ENCODE results near the gene EHHADH.

DNA sequence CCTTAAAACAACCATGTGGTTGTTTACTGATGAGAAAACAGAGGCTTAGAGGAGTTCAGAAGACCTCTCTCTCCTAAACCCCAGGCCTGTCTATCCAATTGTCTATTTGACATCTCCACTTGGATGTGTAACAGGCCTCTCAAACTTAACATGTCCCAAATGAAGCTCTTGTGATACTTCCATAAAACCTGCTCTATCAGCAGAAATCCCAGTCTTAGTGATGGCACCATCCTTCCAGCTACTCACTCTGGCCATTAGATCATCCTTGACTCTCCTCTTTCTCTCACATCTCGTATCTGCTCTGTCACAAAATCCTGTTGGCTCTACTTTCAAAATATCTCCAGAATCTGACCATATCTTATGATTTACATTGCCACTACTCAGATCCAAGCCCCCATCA lies 28.8 kb downstream of the EHHADH start:
- TF ChIP-seq, protein P1, sequence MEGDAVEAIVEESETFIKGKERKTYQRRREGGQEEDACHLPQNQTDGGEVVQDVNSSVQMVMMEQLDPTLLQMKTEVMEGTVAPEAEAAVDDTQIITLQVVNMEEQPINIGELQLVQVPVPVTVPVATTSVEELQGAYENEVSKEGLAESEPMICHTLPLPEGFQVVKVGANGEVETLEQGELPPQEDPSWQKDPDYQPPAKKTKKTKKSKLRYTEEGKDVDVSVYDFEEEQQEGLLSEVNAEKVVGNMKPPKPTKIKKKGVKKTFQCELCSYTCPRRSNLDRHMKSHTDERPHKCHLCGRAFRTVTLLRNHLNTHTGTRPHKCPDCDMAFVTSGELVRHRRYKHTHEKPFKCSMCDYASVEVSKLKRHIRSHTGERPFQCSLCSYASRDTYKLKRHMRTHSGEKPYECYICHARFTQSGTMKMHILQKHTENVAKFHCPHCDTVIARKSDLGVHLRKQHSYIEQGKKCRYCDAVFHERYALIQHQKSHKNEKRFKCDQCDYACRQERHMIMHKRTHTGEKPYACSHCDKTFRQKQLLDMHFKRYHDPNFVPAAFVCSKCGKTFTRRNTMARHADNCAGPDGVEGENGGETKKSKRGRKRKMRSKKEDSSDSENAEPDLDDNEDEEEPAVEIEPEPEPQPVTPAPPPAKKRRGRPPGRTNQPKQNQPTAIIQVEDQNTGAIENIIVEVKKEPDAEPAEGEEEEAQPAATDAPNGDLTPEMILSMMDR (IDR thresholded peaks at IDR 0.05 in 4 of 5, conservative IDR thresholded peaks at IDR 0.05 in 1 of 5), result no peak
- no peak for TF ChIP-seq POLR2A (IDR thresholded peaks at IDR 0.05)
